HepG2 (cell line): ENCODE results near the gene PLIN5. TPM values are rescaled to one million over a fixed set of nuclear protein-coding genes. Genes with fewer than 3 reads are reported as not detected.

Experiments
- CEBPB ChIP-seq: IDR thresholded peaks from 2 replicates; pipeline ENCODE4 v1.6.1; 2011; ENCODE audit warnings: low read depth, low read length, improper control_type of control experiment, borderline replicate concordance
- FOXK2 ChIP-seq: fragments of 450-650 bp; IDR thresholded peaks from 2 replicates; pipeline ENCODE4 v1.6.1; 2016
- HNRNPL ChIP-seq: fragments of 200-400 bp; formaldehyde crosslinking; IDR thresholded peaks from 2 replicates; pipeline ENCODE4 v1.6.1; 2017; ENCODE audit warnings: mild to moderate bottlenecking, low read depth, low read length
- JUNB ChIP-seq: sonication (generic); formaldehyde crosslinking; IDR thresholded peaks from 2 replicates; pipeline ENCODE4 v1.8.0; 2022; ENCODE audit warnings: missing genetic modification reagents, mild to moderate bottlenecking, borderline replicate concordance
- KDM4B ChIP-seq: sonication (generic); formaldehyde crosslinking; IDR thresholded peaks from 2 replicates; pipeline ENCODE4 v1.4.0; 2020; ENCODE audit warnings: missing genetic modification reagents
- NAIF1 ChIP-seq: sonication (generic); formaldehyde crosslinking; IDR thresholded peaks from 2 replicates; pipeline ENCODE4 v1.5.0; 2020; ENCODE audit warnings: mild to moderate bottlenecking, missing genetic modification reagents, borderline replicate concordance
- SP140L ChIP-seq: sonication (generic); formaldehyde crosslinking; IDR thresholded peaks from 2 replicates; pipeline ENCODE4 v1.4.0; 2020; ENCODE audit warnings: missing genetic modification reagents, borderline replicate concordance
- ZEB1 ChIP-seq: IDR thresholded peaks from 2 replicates; pipeline ENCODE4 v1.6.1; 2012; ENCODE audit warnings: mild to moderate bottlenecking, low read depth, inconsistent platforms; ENCODE audit not compliant: insufficient replicate concordance
- ZMYM3 ChIP-seq: sonication (generic); formaldehyde crosslinking; IDR thresholded peaks from 2 replicates; pipeline ENCODE4 v1.5.1; 2020; ENCODE audit warnings: mild to moderate bottlenecking, missing genetic modification reagents
- ZNF10 ChIP-seq: sonication (generic); formaldehyde crosslinking; IDR thresholded peaks from 2 replicates; pipeline ENCODE4 v1.4.0; 2020; ENCODE audit warnings: mild to moderate bottlenecking, low read depth, missing genetic modification reagents, borderline replicate concordance
- ZNF629 ChIP-seq: sonication (generic); formaldehyde crosslinking; conservative IDR thresholded peaks from 2 replicates; pipeline ENCODE4 v1.5.0; 2020; ENCODE audit warnings: missing genetic modification reagents
- ZNF749 ChIP-seq: sonication (generic); formaldehyde crosslinking; IDR thresholded peaks from 2 replicates; pipeline ENCODE4 v1.8.0; 2022; ENCODE audit warnings: mild to moderate bottlenecking, missing genetic modification reagents, moderate library complexity, borderline replicate concordance
- ZNF839 ChIP-seq: sonication (generic); formaldehyde crosslinking; IDR thresholded peaks from 2 replicates; pipeline ENCODE4 v1.4.0; 2020; ENCODE audit warnings: missing genetic modification reagents, mild to moderate bottlenecking, borderline replicate concordance
- ZSCAN25 ChIP-seq: sonication (generic); formaldehyde crosslinking; IDR thresholded peaks from 2 replicates; pipeline ENCODE4 v1.8.0; 2022; ENCODE audit warnings: mild to moderate bottlenecking, missing genetic modification reagents
- polyA plus RNA-seq, 8 experiments: library from polyadenylated mRNA; depleted of rRNA in 3 of 8; stranded (reverse) in 7 of 8; unstranded in 1 of 8; fragments of >200 nt; fragmentation: Illumina TruSeq in 4 of 8; extraction: Trizol in 4 of 8; gene quantifications; 2 replicates each; pipeline versions ENCODE4 v1.2.1 to v1.2.3, GENCODE V29; 2011 to 2016; ENCODE audit warnings: low read depth in 4 of 8, missing spikeins in 1 of 8, mixed read lengths in 1 of 8; ENCODE audit not compliant: insufficient read depth in 1 of 8
- total RNA-seq, 5 experiments: library from RNA; depleted of rRNA; stranded (reverse); fragments of >200 nt; fragmentation: Illumina TruSeq; extraction: Trizol; gene quantifications; 2 replicates each; pipeline ENCODE4 v1.2.3, GENCODE V29; 2016; ENCODE audit warnings: low read depth in 1 of 5
- TF ChIP-seq, protein P1 (sequence below): sonication (generic); formaldehyde crosslinking; IDR thresholded peaks from 2 replicates; pipeline ENCODE4 v1.4.0; 2020; ENCODE audit warnings: missing genetic modification reagents
- TF ChIP-seq, protein P2 (sequence below): sonication (generic); formaldehyde crosslinking; IDR thresholded peaks from 2 replicates; pipeline ENCODE4 v1.8.1; 2023; ENCODE audit warnings: missing genetic modification reagents, inconsistent platforms, borderline replicate concordance
- TF ChIP-seq, protein P3 (sequence below): IDR thresholded peaks from 2 replicates; pipeline ENCODE4 v1.4.0; 2020; ENCODE audit warnings: mild to moderate bottlenecking, missing genetic modification reagents
- TF ChIP-seq, protein P4 (sequence below): sonication (generic); formaldehyde crosslinking; IDR thresholded peaks from 2 replicates; pipeline ENCODE4 v1.5.0; 2020; ENCODE audit warnings: missing genetic modification reagents, mild to moderate bottlenecking, borderline replicate concordance
- TF ChIP-seq, protein P5 (sequence below): sonication (generic); formaldehyde crosslinking; IDR thresholded peaks from 2 replicates; pipeline ENCODE4 v1.4.0; 2020; ENCODE audit warnings: missing genetic modification reagents, borderline replicate concordance

The PLIN5 gene
- total and polyA plus RNA-seq, 2 of the 13 experiments (the other 11 are each of a cell fraction or from before 2014, with no cell fraction given): 1.8 to 4.8 TPM

DNA sequence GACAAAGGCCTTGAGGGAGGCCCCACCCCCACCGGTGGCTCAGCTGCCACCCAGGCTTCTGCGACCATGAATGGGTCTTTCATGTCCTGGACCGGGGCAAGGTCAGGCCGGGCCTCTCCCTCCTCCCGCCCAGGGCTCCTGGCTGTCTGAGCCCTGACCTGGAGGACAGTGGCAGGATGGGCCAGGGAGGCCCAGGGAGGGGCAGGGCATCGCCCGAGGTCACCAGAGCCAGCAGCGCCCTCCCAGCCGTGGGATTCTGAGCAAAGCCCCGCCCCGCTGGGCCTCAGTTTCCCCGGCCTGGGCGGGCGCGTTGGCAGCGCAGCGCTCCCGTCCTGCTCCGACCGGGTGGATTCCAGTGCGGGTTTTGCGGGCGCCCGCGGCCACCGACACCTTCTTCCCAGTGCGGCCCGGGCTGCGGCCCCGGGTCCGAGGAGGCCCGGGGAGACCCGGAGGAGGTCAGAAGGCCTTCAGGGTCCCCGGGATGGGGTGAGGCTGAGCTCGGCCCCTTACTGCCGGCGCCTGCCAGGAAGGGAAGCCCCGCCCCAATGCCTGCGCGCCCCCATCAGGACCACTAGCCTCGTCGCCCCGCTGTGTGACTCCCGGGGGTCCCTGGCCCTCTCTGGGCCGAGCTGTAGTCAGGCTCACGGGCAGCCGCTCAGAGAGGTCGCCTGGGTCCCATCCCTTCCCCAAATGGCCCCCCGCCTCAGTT is 49.1 kb upstream of the PLIN5 start (continued):
- TF ChIP-seq, protein P1, sequence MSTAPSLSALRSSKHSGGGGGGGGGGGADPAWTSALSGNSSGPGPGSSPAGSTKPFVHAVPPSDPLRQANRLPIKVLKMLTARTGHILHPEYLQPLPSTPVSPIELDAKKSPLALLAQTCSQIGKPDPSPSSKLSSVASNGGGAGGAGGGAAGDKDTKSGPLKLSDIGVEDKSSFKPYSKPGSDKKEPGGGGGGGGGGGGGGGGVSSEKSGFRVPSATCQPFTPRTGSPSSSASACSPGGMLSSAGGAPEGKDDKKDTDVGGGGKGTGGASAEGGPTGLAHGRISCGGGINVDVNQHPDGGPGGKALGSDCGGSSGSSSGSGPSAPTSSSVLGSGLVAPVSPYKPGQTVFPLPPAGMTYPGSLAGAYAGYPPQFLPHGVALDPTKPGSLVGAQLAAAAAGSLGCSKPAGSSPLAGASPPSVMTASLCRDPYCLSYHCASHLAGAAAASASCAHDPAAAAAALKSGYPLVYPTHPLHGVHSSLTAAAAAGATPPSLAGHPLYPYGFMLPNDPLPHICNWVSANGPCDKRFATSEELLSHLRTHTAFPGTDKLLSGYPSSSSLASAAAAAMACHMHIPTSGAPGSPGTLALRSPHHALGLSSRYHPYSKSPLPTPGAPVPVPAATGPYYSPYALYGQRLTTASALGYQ (CRISPR knock-in tag): peak; percentile 78; the same call in 1 of the 2 replicates
- TF ChIP-seq ZMYM3 (CRISPR knock-in tag) (peak; percentile 94), ZNF629 (CRISPR knock-in tag) (peak; percentile 60; the same call in 1 of the 2 replicates), ZSCAN25 (CRISPR knock-in tag) (peak; percentile 99), KDM4B (CRISPR knock-in tag) (no peak; the same call in 1 of the 2 replicates), ZNF749 (no peak; the same call in 1 of the 2 replicates), ZNF10 (no peak), HNRNPL (peak; percentile 93), ZEB1 (no peak), FOXK2 (no peak), CEBPB (no peak), ZNF839 (CRISPR knock-in tag) (peak; percentile 46; the same call in 1 of the 2 replicates), NAIF1 (CRISPR knock-in tag) (no peak), JUNB (CRISPR knock-in tag) (no peak), SP140L (CRISPR knock-in tag) (no peak)
- TF ChIP-seq, protein P2, sequence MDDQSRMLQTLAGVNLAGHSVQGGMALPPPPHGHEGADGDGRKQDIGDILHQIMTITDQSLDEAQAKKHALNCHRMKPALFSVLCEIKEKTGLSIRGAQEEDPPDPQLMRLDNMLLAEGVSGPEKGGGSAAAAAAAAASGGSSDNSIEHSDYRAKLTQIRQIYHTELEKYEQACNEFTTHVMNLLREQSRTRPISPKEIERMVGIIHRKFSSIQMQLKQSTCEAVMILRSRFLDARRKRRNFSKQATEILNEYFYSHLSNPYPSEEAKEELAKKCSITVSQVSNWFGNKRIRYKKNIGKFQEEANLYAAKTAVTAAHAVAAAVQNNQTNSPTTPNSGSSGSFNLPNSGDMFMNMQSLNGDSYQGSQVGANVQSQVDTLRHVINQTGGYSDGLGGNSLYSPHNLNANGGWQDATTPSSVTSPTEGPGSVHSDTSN (CRISPR knock-in tag): no peak
- TF ChIP-seq, protein P3, sequence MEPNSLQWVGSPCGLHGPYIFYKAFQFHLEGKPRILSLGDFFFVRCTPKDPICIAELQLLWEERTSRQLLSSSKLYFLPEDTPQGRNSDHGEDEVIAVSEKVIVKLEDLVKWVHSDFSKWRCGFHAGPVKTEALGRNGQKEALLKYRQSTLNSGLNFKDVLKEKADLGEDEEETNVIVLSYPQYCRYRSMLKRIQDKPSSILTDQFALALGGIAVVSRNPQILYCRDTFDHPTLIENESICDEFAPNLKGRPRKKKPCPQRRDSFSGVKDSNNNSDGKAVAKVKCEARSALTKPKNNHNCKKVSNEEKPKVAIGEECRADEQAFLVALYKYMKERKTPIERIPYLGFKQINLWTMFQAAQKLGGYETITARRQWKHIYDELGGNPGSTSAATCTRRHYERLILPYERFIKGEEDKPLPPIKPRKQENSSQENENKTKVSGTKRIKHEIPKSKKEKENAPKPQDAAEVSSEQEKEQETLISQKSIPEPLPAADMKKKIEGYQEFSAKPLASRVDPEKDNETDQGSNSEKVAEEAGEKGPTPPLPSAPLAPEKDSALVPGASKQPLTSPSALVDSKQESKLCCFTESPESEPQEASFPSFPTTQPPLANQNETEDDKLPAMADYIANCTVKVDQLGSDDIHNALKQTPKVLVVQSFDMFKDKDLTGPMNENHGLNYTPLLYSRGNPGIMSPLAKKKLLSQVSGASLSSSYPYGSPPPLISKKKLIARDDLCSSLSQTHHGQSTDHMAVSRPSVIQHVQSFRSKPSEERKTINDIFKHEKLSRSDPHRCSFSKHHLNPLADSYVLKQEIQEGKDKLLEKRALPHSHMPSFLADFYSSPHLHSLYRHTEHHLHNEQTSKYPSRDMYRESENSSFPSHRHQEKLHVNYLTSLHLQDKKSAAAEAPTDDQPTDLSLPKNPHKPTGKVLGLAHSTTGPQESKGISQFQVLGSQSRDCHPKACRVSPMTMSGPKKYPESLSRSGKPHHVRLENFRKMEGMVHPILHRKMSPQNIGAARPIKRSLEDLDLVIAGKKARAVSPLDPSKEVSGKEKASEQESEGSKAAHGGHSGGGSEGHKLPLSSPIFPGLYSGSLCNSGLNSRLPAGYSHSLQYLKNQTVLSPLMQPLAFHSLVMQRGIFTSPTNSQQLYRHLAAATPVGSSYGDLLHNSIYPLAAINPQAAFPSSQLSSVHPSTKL (CRISPR knock-in tag): peak; percentile 76
- TF ChIP-seq, protein P4, sequence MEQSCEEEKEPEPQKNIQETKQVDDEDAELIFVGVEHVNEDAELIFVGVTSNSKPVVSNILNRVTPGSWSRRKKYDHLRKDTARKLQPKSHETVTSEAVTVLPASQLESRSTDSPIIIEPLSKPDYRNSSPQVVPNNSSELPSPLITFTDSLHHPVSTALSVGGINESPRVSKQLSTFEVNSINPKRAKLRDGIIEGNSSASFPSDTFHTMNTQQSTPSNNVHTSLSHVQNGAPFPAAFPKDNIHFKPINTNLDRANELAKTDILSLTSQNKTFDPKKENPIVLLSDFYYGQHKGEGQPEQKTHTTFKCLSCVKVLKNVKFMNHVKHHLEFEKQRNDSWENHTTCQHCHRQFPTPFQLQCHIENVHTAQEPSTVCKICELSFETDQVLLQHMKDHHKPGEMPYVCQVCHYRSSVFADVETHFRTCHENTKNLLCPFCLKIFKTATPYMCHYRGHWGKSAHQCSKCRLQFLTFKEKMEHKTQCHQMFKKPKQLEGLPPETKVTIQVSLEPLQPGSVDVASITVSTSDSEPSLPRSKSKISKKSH: peak; percentile 16; the same call in 1 of the 2 replicates
- TF ChIP-seq, protein P5, sequence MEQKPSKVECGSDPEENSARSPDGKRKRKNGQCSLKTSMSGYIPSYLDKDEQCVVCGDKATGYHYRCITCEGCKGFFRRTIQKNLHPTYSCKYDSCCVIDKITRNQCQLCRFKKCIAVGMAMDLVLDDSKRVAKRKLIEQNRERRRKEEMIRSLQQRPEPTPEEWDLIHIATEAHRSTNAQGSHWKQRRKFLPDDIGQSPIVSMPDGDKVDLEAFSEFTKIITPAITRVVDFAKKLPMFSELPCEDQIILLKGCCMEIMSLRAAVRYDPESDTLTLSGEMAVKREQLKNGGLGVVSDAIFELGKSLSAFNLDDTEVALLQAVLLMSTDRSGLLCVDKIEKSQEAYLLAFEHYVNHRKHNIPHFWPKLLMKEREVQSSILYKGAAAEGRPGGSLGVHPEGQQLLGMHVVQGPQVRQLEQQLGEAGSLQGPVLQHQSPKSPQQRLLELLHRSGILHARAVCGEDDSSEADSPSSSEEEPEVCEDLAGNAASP (CRISPR knock-in tag): peak; percentile 97
